HG02943 (cell line): ENCODE measurements around the gene FGD3.

ENCODE experiments used
- ATAC-seq: cut with Tn5 transposase; IDR thresholded peaks from one replicate; pipeline ENCODE4 v1.9.1; 2021; ENCODE audit warnings: mild to moderate bottlenecking, low read depth, moderate library complexity; ENCODE audit not compliant: unreplicated experiment

FGD3 gene

DNA sequence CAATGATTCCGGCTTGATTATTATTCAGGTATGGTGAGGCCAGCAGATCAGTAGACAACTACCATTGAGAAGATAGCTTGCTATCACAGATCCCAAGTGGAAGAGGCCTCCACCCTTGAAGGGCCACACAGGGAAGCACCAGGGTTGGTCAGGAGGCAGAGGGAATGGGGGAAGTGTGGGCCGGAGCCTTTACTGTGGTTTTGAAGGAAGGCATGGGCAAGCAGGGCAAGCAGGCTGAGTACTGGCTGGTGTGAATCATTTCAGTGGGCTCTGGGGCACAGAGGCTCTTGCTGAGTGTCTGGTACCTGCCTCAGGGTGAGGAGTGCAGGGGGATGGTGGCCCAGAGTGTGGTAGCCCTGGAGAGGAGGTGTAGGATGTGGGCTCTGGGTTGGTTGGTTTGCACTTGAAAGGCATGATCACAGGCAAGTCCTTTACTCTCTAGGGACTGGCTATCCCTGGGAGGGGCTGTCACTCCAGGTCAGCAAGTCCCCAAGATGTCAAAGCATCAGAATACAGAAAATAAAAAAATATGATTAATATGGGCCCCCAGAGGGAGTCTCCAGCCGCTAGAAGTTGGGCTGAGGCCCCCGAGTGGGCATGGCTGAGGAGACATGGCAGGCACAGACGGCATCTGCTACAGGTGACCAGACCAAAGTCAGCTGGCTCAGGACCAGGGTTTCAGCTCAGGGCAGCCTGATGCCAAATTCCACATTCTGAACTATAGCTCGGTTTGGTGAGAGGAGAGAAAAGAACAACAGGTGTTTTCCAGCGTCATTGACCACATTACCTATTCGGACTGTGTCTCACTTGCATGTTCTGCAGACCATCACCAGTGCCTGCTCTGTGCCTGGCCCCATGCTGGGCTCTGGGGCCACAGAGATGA, 101.5 kb downstream of the FGD3 start:
- ATAC-seq, result no peak

DNA sequence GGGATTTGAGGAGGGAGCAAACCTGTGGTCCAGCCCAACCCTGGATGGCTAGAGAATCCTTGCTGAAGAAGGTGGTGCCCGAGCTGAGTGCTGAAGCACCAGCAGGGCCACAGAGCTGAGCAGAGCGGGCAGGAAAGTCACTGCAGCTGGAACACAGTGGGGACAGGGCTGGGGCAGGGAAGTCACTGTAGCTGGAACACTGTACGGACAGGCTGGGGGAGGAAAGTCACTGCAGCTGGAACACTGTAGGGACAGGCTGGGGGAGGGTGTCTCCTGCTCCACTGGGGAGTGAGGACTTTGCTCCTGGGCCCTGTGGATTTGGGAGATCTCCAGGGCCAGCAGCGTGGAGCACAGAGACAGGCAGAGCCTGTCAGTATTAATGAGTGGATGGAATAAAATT, 102.2 kb downstream of the FGD3 start:
- ATAC-seq, result no peak

DNA sequence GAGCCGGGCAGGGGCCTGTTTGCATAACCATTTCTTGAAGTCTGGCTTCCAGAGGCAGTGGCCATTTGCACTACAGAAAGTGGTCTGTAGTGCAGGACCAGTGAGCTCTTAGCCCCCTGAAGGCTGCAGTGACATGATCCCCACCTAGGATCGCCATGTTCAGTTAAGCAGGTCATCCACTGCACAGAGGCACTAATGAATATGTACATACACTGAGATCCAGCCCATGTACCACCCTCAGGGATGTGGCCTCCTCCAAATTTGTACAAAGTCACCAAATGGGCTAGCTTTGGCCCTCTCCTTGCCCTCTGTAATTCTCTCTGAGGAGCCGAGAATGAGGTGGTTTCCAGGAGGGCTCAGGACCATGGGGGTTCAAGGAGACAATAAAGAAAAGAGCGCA, 102.9 kb downstream of the FGD3 start:
- no peak for ATAC-seq

DNA sequence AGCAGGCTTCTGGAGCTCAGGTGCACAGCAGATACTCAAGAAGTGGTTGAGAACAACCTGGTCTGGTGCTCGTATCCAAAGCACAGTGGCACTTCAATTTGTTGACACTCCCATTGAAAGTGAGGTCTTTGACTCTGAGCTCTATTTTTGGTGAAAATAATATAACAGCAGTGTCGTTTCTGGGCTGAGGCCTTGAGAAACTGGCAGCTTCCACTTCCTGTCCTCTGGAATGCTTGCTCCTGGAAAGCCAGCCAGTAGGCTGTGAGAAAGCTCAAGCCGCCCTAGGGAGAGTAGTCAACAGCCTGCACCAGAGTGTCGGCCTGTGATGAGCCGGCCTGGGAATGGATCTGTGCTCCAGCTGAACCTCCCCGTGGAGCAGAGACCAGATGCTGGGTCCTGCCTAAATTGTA, 104.4 kb downstream of the FGD3 start:
- ATAC-seq, result no peak

DNA sequence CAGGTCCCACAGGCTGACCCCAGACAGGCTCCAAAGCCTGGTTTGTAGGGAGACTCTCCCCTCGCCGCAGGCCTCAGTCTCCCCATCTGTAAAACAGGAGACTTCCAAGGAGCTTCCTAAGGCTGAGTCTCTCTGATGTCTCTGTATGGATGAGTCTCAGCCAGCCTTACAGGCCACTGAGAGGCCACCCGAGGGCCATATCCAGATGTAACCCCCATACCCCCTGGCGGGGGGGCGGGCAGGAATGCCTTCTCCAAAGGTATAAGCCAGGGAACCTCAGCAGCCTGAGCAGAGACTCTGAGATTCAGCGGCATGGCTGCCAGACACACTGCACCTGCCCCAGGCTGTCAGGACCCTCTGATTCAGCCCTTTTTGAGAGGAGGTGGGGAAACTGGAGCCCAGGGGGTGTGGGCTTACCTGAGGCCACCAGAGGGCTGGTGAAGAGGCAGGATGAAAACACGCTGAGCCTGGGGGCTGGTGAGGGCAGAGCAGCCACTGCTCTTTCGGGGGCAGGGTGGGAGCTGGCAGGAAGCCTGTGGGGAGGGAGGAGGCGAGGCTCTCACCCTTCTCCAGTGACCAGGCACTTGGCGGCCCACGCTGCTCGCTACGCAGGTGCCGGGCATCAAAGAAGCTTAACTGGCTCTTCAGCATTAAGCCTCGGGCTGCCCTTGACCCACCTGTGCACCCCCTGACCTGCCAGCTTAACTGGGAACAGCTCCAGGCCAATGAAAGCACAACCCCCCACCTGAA, 105.6 kb downstream of the FGD3 start:
- ATAC-seq, result no peak

DNA sequence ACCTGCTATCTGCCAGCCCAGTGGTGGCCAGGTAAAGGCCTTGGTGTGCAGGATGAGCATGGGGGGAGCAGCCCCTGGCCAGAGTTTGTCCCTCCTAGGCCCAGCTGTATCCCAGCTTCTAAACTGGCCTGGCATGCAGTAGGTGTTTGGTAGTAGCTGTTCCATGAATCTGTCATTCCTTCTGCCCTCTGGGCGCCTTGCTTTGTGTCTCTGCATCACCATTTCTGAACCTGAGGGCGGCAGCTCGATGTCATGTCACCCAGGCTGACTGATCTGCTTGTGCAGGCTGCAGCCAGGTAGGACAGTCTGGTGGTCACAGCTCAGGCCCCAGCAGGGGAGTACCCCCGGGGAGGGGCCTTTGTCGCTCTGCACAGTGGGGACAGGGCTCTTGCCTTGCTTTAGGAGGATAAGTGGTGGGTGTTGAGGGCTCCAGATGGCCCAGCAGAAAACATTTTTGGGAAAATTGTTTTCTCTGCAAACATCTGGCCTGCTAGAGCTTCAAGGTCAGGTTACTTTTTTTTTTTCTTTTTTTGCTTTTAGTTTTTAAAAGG, 106.5 kb downstream of the FGD3 start:
- ATAC-seq, result no peak

DNA sequence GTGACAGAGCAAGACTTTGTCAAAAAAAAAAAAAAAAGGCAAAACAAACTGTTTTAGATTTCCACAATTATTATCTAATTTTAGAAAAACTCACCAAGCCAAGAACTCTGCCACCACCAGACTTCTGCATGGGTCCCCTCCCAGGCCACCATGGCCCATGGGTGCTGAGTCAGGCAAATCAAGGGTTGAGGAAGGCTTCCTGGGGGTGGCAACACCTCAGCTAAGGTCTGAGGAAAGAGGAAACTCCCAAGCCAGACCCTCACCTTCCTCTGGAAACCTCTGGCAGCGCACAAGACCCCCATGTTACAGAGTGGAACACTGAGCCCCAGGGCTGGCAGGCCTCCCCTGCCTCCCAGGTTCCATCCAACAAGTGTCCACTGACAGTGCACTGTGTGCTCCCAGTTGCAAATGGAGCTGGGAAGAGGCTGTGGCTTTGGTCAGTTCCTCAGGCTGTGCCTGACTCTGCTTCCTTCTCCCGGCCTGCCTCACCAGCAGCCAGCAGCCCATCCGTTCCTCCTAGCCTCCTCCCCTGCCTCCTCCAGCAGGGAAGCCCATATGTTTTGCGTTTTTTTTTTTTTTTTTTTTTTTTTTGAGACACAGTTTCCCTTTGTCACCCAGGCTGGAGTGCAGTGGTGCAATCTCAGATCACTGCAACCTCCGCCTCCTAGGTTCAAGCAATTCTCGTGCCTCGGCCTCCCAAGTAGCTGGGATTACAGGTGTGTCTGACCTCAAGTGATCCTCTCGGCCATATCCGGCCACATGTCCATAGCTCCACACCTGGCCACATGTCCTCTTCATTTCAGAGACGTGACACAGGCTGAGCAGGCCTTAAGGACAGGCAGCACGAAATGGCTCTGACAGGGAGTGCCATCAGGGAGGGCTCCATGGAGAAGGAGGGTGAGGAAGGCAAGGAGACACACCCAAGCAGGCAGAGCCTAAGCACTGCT, 107.7 kb downstream of the FGD3 start:
- ATAC-seq, result no peak

DNA sequence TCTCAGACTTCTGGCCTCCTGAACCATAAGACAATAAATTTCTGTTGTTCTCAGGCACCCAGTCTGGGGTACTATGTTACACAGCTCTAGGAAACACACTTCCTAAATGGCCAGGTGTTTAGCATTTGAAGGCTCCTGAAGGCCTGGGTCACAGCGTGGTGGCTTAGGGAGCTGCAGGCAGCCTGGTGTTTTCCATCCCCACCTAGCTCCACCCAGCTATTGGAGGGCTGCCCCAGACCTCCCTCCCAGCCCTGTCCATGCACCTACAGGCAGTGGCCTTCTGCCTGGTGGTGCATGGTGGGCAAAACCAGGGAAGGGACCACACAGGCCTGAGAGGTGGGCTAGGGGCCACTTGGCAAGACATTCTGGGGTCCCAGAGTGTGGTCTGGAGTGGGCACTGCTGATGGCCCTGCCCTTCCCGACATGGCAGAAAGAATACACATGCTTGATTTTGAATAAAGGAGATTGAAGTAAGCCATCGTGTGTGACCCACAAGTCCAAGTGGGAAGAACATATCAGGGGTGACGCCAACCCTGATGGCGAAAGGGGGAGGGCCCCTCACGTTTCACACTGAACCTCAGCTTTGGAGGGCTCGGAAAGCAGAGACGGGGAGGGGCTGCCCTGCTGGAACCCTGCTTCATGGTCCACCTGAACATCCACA, 109.8 kb downstream of the FGD3 start:
- no peak for ATAC-seq

DNA sequence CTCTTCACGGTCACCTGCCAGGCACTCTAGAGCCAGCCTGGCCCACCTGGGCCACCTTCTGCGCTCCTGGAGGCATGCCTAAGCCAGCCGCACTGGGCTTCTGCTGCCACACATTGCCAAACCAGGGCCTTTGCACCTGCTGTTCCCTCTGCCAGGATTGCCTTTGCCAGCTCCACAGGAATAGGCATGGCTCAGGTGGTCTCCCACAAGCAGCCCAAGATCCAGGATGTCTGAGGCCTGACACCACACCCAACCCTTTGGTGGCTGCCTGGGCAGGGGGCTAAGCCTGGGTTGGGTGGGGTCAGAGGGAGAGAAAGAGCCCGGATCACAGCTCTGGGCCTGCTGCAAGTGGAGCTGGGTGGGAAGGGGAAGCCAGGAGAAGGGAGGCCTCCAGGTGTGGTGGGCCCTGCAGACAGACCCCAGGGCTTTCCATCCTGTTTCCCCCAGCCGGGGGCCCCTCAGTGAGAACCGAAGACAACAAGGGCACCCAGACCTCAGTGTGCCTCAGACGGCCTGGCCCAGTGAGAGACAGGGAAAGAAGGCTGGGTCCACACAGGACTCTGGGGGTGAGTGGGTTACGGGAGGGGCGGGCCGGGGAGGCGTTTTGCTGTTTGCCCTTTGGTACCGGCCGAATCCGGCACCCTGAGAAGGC, 110.5 kb downstream of the FGD3 start:
- peak; percentile 17 for ATAC-seq

DNA sequence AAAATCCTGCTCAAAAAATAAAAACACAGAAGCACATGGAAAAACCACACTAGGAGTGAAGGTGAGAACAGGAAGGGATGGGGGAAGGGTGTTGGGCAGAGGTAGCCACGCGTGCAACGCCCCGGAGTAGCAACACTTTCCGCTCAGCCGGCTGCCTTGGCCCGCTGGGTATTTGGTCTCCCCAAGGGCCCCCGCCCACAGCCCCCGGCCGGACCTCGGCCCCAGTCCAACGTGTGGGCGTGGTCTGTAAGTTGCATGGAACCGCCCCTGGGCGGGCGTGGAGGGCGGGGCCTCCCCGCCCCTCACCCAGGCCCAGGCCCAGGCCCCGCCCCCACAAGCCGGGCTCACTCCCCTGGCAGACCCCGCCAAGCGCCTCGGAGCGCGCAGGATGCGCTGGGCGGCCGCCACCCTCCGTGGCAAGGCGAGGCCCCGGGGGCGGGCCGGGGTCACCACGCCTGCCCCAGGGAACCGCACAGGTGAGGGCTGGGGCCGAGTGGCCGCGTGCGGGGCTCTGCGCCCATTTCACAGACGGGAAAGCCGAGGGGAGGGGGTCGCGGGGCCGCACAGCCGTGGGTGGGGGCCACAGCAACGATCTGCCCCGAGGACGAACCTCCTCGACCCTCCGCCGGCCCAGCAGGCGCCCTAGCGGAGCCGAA, 111.2 kb downstream of the FGD3 start, which contains the start of gene SUSD3:
SUSD3 (plus strand) TSS at position 347 of the 656 bp plus-strand sequence; CDS start at position 389, 42 bp downstream.
- ATAC-seq, result peak; percentile 59

DNA sequence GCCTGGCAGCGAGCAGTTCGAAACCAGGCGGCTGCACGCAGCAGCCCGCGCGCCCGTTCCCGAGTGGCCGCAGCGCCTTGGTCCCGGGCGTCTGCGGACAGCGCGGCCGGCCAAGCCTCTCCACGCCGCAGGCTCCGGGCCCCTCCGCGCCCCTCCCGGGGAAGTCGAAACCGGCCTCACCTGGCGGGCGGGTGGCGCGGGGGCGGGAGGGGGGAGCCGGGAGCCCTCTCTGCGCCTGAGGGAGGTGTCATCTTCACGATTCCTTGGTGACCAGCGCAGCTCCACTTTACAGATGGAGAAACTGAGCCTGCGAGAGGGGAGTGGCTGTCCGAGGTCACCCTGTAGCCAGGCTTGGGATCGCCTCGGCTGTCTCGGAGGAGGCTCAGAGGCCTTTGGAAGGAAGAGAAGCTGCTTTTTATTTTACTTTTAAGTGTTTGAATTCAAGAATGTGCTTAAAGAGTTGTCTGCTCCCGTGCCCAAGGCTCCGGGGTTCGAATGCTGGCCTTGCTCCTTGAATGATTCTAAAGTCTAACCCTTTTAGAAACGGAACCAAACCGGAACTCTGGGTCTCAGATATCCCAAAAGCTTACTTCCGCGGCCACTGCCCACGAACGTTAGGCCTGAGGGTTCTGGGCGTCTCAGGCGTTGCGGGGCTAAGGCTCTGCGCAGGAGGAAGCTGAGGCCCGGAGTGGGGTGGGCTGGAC, 111.8 kb downstream of the FGD3 start:
- ATAC-seq, result no peak

DNA sequence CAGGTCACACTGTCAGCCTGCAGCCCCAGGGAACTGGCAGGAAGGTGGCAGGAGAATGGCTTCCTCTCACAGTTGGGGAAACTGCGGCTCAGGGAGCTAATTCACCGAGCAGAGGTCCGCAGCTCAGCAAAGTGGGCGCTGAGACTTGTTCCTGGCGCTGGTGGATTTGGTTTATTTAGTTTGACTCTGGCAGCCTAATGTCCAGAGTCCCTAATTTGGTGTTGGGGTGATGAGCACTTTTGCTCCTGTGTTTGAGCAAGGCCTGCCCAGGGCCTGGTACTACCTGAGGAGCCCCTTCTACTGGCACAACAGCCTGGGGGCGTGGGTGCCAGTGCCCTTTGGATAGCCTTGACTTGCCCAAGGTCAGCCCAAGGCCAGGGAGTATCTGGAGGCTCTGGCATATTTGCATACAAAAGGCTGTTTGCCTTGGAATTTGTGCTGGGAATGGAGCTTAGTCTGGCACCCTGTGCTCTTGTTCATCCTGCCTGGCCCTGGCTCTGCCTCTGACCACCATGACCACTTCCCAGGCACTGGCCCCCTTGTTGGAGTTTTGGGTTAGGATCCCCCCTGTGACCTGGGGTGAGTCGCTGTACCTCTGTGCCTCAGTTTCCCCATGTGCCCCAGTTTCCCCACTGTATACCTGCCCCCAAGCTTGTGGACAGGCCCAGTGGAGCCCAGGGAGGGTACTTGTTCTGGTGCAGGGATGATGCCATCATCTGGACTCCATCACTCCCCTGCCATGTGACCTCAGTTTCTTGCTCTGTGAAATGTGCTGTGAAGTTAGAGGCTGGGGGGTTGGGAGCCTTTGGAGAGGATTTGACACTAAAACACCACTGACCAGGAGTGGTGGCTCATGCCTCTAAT, 112.6 kb downstream of the FGD3 start:
- ATAC-seq, result no peak

DNA sequence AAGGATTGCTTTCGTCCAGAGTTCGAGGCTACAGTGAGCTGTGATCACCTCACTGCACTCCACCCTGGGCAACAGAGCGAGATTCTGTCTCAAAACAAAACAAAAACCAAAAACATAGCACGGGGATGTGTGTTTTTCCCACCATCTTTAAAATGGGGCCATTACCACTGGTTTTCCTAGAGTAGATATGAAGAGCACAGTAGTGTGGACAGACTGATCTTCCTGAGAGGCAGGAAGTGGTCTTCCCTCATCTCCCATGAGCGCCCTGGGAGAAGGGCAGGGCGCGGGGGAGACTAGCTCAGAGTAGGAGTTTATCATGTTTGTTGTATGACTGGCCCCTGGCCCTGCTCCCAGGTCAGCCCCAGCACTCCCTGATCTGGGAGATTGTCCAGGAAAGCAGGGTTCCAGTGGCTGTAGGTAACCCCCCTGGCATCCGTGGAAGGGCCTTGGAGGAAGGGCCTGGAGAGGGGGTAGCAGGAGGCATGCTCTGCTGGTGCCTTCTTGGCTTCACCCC, 113.5 kb downstream of the FGD3 start:
- no peak for ATAC-seq

DNA sequence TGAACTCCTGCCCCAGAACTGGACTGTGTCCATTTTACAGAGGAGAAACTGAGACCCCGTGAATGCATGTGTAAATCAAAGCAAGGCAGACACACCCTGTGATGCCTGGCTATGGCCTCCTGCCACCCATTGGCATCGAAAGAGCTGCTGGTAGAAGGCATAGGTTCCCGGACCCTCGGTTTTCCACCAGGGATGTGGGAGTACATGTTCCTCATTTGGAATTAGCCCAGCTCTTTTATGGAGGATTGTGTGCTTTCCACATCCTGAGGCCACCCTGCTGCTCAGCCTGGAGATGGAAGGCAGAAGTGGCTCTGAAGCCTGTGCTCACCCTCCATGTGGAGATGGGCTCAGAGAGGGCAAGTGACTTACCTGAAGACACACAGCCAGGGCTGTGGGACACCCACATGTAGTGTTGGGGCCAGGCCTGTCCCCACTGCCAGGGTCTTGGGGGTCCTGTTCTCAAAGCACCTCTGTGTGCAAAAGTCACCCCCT, 114.0 kb downstream of the FGD3 start:
- ATAC-seq, result no peak

DNA sequence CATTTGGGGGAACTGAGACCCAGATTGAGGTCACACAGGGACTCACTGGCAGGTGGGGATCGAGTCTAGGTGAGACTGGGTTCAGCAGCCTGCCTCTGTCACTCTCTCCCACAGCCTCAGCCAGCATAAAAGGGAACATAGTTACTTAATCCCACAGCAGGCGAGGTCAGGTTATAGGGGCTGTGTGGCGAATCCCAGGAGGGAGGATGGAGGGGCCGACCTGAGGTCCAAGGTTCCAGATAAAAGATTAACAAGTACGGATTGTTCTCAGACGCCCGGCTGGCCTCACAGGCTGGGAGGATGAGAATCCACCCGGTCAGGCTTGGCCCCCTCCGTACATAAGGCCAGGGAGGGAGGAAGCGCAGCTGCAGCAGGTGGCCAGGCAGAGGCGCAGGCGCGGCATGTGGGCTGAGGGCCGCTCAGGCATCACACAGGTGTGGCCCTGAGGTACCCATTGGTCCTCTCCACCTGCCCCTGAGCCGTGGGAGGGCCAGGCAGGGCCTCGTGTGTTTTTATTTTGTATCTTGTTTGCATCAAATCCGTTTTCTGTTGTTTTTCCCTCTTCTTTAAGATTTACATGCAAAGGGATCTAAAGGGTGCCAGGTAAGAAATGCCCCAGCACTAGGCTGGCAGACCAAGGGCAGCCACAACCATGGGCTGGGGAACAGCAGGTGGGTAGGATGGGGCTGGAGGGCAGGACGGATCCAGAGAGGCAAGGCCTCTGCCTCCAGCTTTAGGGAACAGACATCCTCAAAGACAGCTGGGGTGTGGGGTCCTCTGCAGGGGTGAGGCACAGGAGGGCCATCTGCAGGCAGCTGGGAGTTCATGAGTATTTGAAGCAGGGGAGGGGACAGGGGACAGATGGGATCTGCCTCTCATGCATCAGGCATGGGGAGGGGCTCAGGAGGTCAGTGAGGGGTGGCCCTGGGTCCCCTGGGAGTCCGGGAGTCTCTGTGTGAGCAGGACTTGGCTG, 114.8 kb downstream of the FGD3 start:
- no peak for ATAC-seq
